Endodermal cell (in vitro differentiated cells): Measurements from ENCODE around the gene SGMS1. TPM values are rescaled to one million over a fixed set of nuclear protein-coding genes. Genes with fewer than 3 reads are reported as not detected.

Experiments used
- DNase-seq: peaks from one replicate; pipeline ENCODE4 v3.0.0-alpha.2; 2017
- H3K27ac ChIP-seq: 2 replicates; pipeline ENCODE4 v1.5.1; 2013; ENCODE audit warnings: mild to moderate bottlenecking, low read depth, low read length, moderate library complexity
- H3K27me3 ChIP-seq: 2 replicates; pipeline ENCODE4 v1.6.1; 2013; ENCODE audit warnings: mild to moderate bottlenecking, low read length, moderate library complexity; ENCODE audit not compliant: insufficient read depth, control insufficient read depth, poor library complexity, severe bottlenecking
- H3K36me3 ChIP-seq: 2 replicates; pipeline ENCODE4 v1.7.0; 2013; ENCODE audit warnings: mild to moderate bottlenecking, low read length, moderate library complexity; ENCODE audit not compliant: control insufficient read depth, insufficient read depth
- H3K4me1 ChIP-seq: one replicate; pipeline ENCODE4 v1.7.0; 2013; ENCODE audit warnings: low read length; ENCODE audit not compliant: control insufficient read depth, insufficient read depth
- H3K4me3 ChIP-seq: 2 replicates; pipeline ENCODE4 v1.5.1; 2013; ENCODE audit warnings: mild to moderate bottlenecking, low read length, moderate library complexity
- H3K9ac ChIP-seq: 2 replicates; pipeline ENCODE4 v1.6.1; 2013; ENCODE audit warnings: mild to moderate bottlenecking, low read length, moderate library complexity; ENCODE audit not compliant: poor library complexity, severe bottlenecking; ENCODE audit errors: extremely low read depth
- H3K9me3 ChIP-seq: 2 replicates; pipeline ENCODE4 v1.6.1; 2013; ENCODE audit warnings: mild to moderate bottlenecking, low read length, moderate library complexity; ENCODE audit not compliant: control insufficient read depth
- H3K27ac Mint-ChIP-seq: 2 replicates; pipeline ENCODE4 v1.8.0; 2020; ENCODE audit warnings: mixed read lengths
- H3K27me3 Mint-ChIP-seq: 2 replicates; pipeline ENCODE4 v1.8.0; 2021; ENCODE audit warnings: mild to moderate bottlenecking, mixed read lengths; ENCODE audit not compliant: insufficient read depth
- H3K36me3 Mint-ChIP-seq: 2 replicates; pipeline ENCODE4 v1.8.0; 2020; ENCODE audit warnings: low read depth, mixed read lengths
- H3K4me1 Mint-ChIP-seq: 2 replicates; pipeline ENCODE4 v1.8.0; 2020; ENCODE audit warnings: mixed read lengths
- H3K4me3 Mint-ChIP-seq: 2 replicates; pipeline ENCODE4 v1.8.0; 2020; ENCODE audit warnings: mild to moderate bottlenecking, moderate library complexity, mixed read lengths
- H3K9me3 Mint-ChIP-seq: 2 replicates; pipeline ENCODE4 v1.8.0; 2020; ENCODE audit warnings: mild to moderate bottlenecking, mixed read lengths
- WGBS, 2 experiments: methylation state at CpG; one replicate each; pipeline versions ENCODE4 v1.1.5 to v1.1.7; 2013; ENCODE audit warnings: missing lambda C conversion rate in 2 of 2, mixed read lengths in 1 of 2; ENCODE audit not compliant: insufficient coverage in 1 of 2, insufficient read length in 1 of 2; 5-methylcytosine and 5-hydroxymethylcytosine counted together
- total RNA-seq, 2 donors: library from RNA; stranded (reverse); fragmentation: NEBNext Ultra II Directional in 1 of 2; extraction: Animal tissue kit (Norgen Biotek cat#: 25700) in 1 of 2; gene quantifications; 2 replicates in 1 of 2; 3 replicates in 1 of 2; pipeline ENCODE4 v1.2.1, GENCODE V29; 2021
- TF ChIP-seq, protein P1 (sequence below): fragments of 200-600 bp; sonication (generic); conservative IDR thresholded peaks from 2 replicates; pipeline ENCODE4 v1.5.0; 2021; ENCODE audit warnings: antibody characterized with exemption, mild to moderate bottlenecking

The SGMS1 gene
- total RNA-seq, 2 donors from 2014 or later = 12.0 to 14.3 TPM

- DNase-seq = no peak
- Histone ChIP-seq H3K27me3 (no peaks in the 10 kb centered on the region), H3K4me3 (no peak overlapping the region), H3K36me3 (no peaks in the 10 kb centered on the region), H3K4me1 (no peaks in the 10 kb centered on the region), H3K9ac (no peak overlapping the region), H3K27ac (no peak overlapping the region), H3K9me3 (no peaks in the 10 kb centered on the region)
- H3K4me3 Mint-ChIP-seq = no peak overlapping the region
- no peaks in the 10 kb centered on the region for H3K27me3 Mint-ChIP-seq
- WGBS, 2 experiments = 100% methylated on average over 1 to 2 of the region's 2 CpGs
- peaks cover 14% of the 10 kb centered on the region for H3K4me1 Mint-ChIP-seq
- H3K36me3 Mint-ChIP-seq = peaks cover 2% of the 10 kb centered on the region
- no peaks in the 10 kb centered on the region for H3K9me3 Mint-ChIP-seq
- no peak overlapping the region for H3K27ac Mint-ChIP-seq
- TF ChIP-seq, protein P1, sequence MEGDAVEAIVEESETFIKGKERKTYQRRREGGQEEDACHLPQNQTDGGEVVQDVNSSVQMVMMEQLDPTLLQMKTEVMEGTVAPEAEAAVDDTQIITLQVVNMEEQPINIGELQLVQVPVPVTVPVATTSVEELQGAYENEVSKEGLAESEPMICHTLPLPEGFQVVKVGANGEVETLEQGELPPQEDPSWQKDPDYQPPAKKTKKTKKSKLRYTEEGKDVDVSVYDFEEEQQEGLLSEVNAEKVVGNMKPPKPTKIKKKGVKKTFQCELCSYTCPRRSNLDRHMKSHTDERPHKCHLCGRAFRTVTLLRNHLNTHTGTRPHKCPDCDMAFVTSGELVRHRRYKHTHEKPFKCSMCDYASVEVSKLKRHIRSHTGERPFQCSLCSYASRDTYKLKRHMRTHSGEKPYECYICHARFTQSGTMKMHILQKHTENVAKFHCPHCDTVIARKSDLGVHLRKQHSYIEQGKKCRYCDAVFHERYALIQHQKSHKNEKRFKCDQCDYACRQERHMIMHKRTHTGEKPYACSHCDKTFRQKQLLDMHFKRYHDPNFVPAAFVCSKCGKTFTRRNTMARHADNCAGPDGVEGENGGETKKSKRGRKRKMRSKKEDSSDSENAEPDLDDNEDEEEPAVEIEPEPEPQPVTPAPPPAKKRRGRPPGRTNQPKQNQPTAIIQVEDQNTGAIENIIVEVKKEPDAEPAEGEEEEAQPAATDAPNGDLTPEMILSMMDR = no peak
These were observed 288.4 kb downstream of the SGMS1 start for GRCh38 chr10:50335397-50335796.

DNA sequence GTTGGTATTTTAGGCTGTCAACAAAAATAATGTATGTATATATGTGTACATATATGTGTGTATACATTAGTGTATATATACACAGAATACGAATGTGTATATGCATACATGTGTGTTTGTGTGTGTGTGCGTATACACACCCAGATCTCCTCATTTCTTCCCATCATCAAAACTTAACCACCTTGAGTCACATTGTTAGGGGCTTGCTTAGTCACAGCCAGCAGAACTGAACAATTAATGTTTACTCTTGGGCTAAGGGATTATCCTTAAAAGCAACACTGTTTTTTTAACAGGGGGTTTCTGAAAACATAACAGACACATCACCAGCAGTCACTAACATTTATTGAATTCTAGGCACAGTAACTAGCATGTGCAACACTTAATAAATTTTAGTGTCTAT, 289.5 kb downstream of the SGMS1 start:
- no peak overlapping the region for H3K27ac ChIP-seq
- TF ChIP-seq, protein P1 = no peak
- H3K9me3 ChIP-seq = no peaks in the 10 kb centered on the region
- DNase-seq = no peak
- H3K4me3 ChIP-seq = no peak overlapping the region
- H3K27me3 ChIP-seq = no peaks in the 10 kb centered on the region
- Mint-ChIP-seq H3K36me3 (no peaks in the 10 kb centered on the region), H3K27me3 (no peaks in the 10 kb centered on the region), H3K27ac (no peak overlapping the region), H3K9me3 (no peaks in the 10 kb centered on the region), H3K4me3 (no peak overlapping the region), H3K4me1 (peaks cover 14% of the 10 kb centered on the region)
- no peaks in the 10 kb centered on the region for H3K4me1 ChIP-seq
- no CpG with 5 or more reads among the region's 2 CpGs for WGBS, 2 experiments
- peak overlapping the region; percentile 18 for H3K9ac ChIP-seq
- no peaks in the 10 kb centered on the region for H3K36me3 ChIP-seq

DNA sequence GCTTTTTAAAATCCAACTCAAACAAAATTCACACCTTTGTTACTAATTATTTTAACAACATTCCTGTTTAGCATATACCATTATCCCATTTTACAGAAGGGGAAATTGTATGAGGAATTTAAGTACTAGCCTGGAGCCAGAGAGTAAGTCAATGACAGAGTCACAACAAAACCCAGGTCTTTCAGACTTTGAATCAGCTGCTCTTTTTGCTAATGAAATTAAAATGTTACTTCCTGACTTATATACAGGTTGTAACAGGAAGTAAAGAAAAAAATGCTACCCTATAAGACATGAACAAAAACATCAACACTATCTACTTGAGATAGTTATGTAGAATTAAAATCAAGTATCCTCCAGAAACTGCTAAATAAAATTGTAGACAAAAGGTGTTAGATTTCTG, 289.9 kb downstream of the SGMS1 start:
- Mint-ChIP-seq H3K36me3 (no peaks in the 10 kb centered on the region), H3K27ac (no peak overlapping the region), H3K4me1 (peaks cover 14% of the 10 kb centered on the region), H3K9me3 (no peaks in the 10 kb centered on the region), H3K4me3 (no peak overlapping the region), H3K27me3 (no peaks in the 10 kb centered on the region)
- Histone ChIP-seq H3K9me3 (no peaks in the 10 kb centered on the region), H3K4me1 (no peaks in the 10 kb centered on the region), H3K9ac (no peak overlapping the region), H3K27ac (no peak overlapping the region), H3K27me3 (no peaks in the 10 kb centered on the region), H3K4me3 (no peak overlapping the region), H3K36me3 (no peaks in the 10 kb centered on the region)
- TF ChIP-seq, protein P1 = no peak
- DNase-seq = no peak
